AG04449 (cell line): Measurements from ENCODE around the gene STPG2.

ENCODE experiments used
- CTCF ChIA-PET: fragments of 350-600 bp; formaldehyde crosslinking; extraction: SDS; loops from one replicate; lab custom pipeline; 2021; ENCODE audit warnings: antibody characterized with exemption; lab: Yijun Ruan, JAX
- POLR2A ChIA-PET: fragments of 400-600, 350-600 bp; formaldehyde crosslinking; extraction: SDS; loops from one replicate; lab custom pipeline; 2020; ENCODE audit warnings: antibody characterized with exemption, inconsistent platforms; lab: Yijun Ruan, JAX
- DNase-seq: peaks from one replicate; pipeline ENCODE4 v3.0.0-alpha.2; 2010; ENCODE audit warnings: low read depth, low spot score
- H3K4me3 ChIP-seq: 2 replicates; pipeline ENCODE4 v1.5.1; 2011; ENCODE audit warnings: low read depth, mild to moderate bottlenecking, control low read depth, low read length
- CTCF ChIP-seq: IDR thresholded peaks from one replicate; pipeline ENCODE4 v1.5.1; 2011; ENCODE audit warnings: mild to moderate bottlenecking, moderate library complexity, low read length, control low read depth, inconsistent platforms; ENCODE audit not compliant: insufficient read depth; ENCODE audit errors: missing control alignments

Gene STPG2

GRCh38 chr4:97812768-97813167 is 330.5 kb downstream of the STPG2 start:
- TF ChIP-seq CTCF: no peak
- CTCF ChIA-PET: no interaction called here
- no peak for DNase-seq
- POLR2A ChIA-PET: no interaction called here
- H3K4me3 ChIP-seq: no peak overlapping the region

- ChIA-PET CTCF (no interaction called here), POLR2A (no interaction called here)
- no peak overlapping the region for H3K4me3 ChIP-seq
- no peak for TF ChIP-seq CTCF
- no peak for DNase-seq
Observed at GRCh38 chr4:97786306-97786920, 356.9 kb downstream of the STPG2 start.

GRCh38 chr4:97778174-97778573 is 365.1 kb downstream of the STPG2 start:
- TF ChIP-seq CTCF: no peak
- H3K4me3 ChIP-seq: no peak overlapping the region
- DNase-seq: no peak
- POLR2A ChIA-PET: no interaction called here
- CTCF ChIA-PET: no interaction called here

GRCh38 chr4:97774347-97774989 is 368.8 kb downstream of the STPG2 start:
- ChIA-PET CTCF (no interaction called here), POLR2A (no interaction called here)
- no peak for DNase-seq
- no peak for TF ChIP-seq CTCF
- no peak overlapping the region for H3K4me3 ChIP-seq

- ChIA-PET CTCF (no interaction called here), POLR2A (no interaction called here)
- no peak overlapping the region for H3K4me3 ChIP-seq
Observed at GRCh38 chr4:97770222-97770621, 373.1 kb downstream of the STPG2 start.

GRCh38 chr4:97762115-97762512 is 381.2 kb downstream of the STPG2 start:
- TF ChIP-seq CTCF: no peak
- ChIA-PET POLR2A (no interaction called here), CTCF (no interaction called here)
- no peak overlapping the region for H3K4me3 ChIP-seq
- DNase-seq: no peak

More at GRCh38 chr4:97770222-97770621, 373.1 kb downstream of the STPG2 start:
- no peak for TF ChIP-seq CTCF
- DNase-seq: no peak
